Right ventricle myocardium inferior (tissue), 1 donor: ENCODE data around the gene SLC26A1. TPM values are rescaled to one million over a fixed set of nuclear protein-coding genes. Genes with fewer than 3 reads are reported as not detected.

ENCODE experiments used
- ATAC-seq: fragments of 200-7000 bp; cut with Tn5 transposase; one replicate; pipeline ENCODE4 v1.9.1; 2020; ENCODE audit warnings: mild to moderate bottlenecking, moderate library complexity
- DNase-seq: peaks from one replicate; pipeline ENCODE4 v3.0.0; 2021; ENCODE audit errors: missing footprints
- intact Hi-C: fragments of 100-400 bp; cut with DNase I; formaldehyde crosslinking; loops from one replicate; pipeline ENCODE4 v1.11.0; 2022
- total RNA-seq: library from RNA; stranded (reverse); fragmentation: NEBNext Ultra II Directional; extraction: Animal tissue kit (Norgen Biotek cat#: 25700); gene quantifications from one replicate; pipeline ENCODE4 v1.2.1, GENCODE V29; 2021
- donor health status: DM: no; HTN: yes; CAD: no; lungs with severe emphysema.

The SLC26A1 gene
- total RNA-seq, 1 donor from 2014 or later: not detected

GRCh38 chr4:1017211-1017610 is 24.0 kb upstream of the SLC26A1 start:
- no peak for DNase-seq
- intact Hi-C loops: no loop called here
- no peak for ATAC-seq

GRCh38 chr4:1015746-1016145 is 22.5 kb upstream of the SLC26A1 start:
- DNase-seq (no peak), ATAC-seq (no peak)
- intact Hi-C loops: no loop called here

DNA sequence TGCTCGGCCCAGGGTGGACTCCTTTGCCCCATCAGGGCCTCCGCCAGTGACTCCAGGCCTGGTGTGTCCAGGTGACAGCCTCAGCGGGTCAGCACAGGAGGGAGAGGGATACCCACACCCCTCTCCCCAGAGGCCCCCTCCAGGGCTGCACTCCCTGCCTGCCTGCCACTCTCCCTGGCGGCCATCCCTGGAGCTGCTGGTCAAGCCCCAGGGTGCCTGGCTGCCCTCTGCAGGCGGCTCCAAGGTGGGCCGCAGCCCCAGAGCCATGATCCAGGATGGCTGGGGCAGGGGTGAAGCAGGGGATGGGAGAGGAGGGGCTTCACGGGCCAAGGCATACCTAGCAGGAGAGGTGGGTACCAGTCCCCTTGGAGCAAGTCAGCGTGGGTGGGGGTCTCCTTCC is 22.0 kb upstream of the SLC26A1 start:
- no peak for DNase-seq
- intact Hi-C loops: no loop called here
- ATAC-seq: no peak

GRCh38 chr4:1014291-1015167 is 21.3 kb upstream of the SLC26A1 start:
- DNase-seq (no peak), ATAC-seq (no peak)
- intact Hi-C loops: no loop called here

DNA sequence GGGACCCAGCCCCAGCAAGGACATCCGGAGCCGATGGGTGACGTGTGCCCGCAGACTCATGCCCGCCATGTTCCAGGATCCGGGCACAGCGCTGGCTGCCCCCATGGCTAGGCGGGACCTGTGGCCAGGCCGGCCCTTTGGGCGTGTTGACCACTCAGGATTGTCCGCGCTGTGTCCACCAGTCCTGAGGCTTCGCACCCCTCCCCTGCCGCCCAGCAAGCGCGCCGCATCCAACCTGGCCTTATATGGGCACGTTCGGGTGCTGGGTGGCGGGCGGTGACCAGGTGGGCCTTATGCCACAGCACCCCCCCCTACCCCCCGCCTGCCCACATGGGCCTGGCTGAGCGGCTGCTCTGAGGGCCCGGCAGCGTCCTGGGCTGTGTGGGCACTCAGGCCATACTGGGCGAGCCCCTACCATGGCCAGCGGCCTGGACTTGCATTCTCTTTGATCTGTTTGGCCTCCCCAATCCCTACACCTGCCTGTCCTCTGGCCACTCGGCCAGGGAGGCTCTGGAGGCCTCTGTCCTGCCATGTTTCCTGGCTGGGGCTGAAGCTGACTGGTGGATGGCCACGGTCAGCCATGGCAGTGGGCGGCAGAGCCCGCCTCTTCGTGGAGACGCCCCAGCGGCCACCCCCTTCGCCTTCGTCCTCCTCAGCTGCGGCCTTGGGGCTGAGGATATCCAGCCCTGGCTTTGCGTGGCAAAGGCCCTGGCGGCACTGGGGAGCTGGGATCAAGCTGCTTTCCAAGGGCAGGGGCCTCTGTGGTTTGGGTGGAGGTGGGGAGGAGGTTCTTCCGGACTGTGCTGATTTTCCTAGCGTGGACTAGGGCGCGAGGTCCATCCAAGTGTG is 20.2 kb upstream of the SLC26A1 start:
- ATAC-seq (no peak), DNase-seq (no peak)
- intact Hi-C loops: no loop called here

- no peak for ATAC-seq
- DNase-seq: no peak
- intact Hi-C loops: no loop called here
Observed at GRCh38 chr4:1012034-1012739, 19.0 kb upstream of the SLC26A1 start.

DNA sequence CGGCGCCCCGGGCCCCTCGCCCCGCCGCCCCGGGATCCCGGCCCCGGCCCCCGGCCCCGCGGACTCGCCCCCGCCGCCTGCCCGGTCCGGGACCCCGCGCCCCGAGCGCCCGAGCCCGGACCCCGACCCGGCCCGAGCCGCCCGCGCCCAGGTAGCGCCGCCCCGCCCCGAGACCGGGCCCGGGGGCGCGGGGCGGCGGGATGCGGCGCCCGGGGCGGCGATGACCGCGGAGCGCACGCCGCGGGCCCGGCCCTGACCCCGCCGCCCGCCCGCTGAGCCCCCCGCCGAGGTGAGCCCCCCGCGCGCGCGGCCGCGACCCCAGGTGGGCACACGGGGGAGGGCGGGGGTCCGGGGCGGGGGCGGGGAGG is 18.4 kb upstream of the SLC26A1 start:
- ATAC-seq (no peak), DNase-seq (no peak)
- intact Hi-C loops: no loop called here

GRCh38 chr4:1011022-1011665 is 17.9 kb upstream of the SLC26A1 start, which contains the start of gene FGFRL1:
Gene FGFRL1, plus strand, starts transcription at chr4:1011626. Its CDS starts 860 bp downstream, at chr4:1012486.
- DNase-seq (peak; percentile 94), ATAC-seq (peak; percentile 82)
- intact Hi-C loops: no loop called here

DNA sequence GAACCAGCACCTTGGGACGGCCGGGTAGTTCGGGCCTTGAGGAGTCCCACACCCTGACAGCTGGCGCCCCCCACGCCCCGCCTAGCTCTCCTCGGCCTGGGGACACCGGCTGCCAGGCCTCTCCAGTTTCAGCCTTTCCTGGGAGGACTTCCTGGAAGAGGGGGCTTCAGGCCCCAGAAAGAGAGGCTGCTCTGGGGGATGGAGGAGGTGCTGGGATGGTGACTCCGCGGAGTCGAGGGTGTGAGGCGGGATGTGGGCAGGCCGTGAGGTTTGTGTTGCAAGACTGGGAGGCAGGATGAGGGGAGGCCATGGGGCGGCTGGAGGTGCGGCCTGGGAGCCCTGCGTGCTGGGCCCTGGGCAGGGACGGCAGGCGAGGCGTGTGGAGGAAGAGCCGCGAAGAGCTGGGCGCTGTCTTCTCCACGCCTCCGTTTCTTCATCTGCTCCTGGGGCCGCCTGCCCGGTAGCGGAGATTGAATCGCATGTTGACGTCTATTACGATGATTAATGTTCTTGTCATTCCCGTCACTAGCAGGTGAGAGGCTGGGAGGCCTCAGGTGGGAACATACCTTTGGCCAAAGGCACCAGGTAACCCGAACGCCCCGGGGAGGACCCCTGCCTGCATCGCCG is 17.3 kb upstream of the SLC26A1 start:
- intact Hi-C loops: no loop called here
- DNase-seq (peak; percentile 87), ATAC-seq (peak; percentile 66)

GRCh38 chr4:1009542-1010394 is 16.6 kb upstream of the SLC26A1 start:
- intact Hi-C loops: no loop called here
- DNase-seq: peak; percentile 87
- ATAC-seq: peak; percentile 69

GRCh38 chr4:1008840-1009541 is 15.8 kb upstream of the SLC26A1 start:
- no peak for ATAC-seq
- peak; percentile 84 for DNase-seq
- intact Hi-C loops: no loop called here

DNA sequence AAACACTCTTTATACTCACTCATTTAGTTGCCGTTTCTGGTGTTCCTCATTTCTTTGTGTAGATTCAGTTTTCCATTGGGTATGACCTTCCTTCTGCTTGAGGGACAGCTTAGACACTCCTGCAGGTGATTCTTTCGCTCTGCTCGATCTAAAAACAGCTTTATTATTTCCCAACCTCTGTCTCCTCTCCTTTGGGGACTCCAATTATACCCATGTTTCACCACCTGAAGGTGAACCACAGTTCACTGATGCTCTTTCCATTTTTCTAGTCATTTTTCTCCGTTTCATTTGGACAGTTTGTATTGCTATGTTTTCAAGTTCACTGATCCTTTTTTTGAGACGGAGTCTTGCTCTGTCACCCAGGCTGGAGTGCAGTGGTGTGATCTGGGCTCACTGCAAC is 13.7 kb upstream of the SLC26A1 start:
- no peak for DNase-seq
- no peak for ATAC-seq
- intact Hi-C loops: no loop called here

- no peak for DNase-seq
- intact Hi-C loops: no loop called here
- peak; percentile 18 for ATAC-seq
Observed at GRCh38 chr4:1004557-1005485, 11.6 kb upstream of the SLC26A1 start.

DNA sequence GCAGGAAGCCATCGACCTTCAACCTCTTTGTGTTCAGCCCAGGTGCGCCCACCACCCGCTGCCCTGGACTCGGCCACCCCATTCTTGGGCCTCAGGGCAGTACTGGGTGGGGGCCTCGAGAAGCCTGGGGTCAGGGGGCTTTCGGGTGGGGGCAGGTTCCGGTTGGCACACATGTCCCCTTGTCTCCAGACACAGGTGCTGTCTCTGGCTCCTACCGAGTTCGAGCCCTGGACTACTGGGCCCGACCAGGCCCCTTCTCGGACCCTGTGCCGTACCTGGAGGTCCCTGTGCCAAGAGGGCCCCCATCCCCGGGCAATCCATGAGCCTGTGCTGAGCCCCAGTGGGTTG is 10.8 kb upstream of the SLC26A1 start:
- ATAC-seq (no peak), DNase-seq (no peak)
- intact Hi-C loops: no loop called here

- ATAC-seq (no peak), DNase-seq (peak; percentile 66)
- intact Hi-C loops: no loop called here
Observed at GRCh38 chr4:1003271-1004070, 10.3 kb upstream of the SLC26A1 start.
